Mucosa of rectum (tissue), 2 donors: Measurements from ENCODE around the gene ALDH9A1.

Experiments
- H3K27ac ChIP-seq, 2 donors: one replicate each; pipeline ENCODE4 v1.7.0; 2013; ENCODE audit warnings: inconsistent platforms in 2 of 2, low read depth in 2 of 2, low read length in 2 of 2
- H3K27me3 ChIP-seq, 2 donors: one replicate each; pipeline ENCODE4 v1.7.0; 2013; ENCODE audit warnings: low read length in 2 of 2; ENCODE audit not compliant: control insufficient read depth in 2 of 2, insufficient read depth in 2 of 2
- H3K36me3 ChIP-seq, 2 donors: one replicate each; pipeline ENCODE4 v1.7.0; 2013; ENCODE audit warnings: low read length in 2 of 2; ENCODE audit not compliant: control insufficient read depth in 2 of 2, insufficient read depth in 2 of 2
- H3K4me1 ChIP-seq, 2 donors: one replicate each; pipeline ENCODE4 v1.7.0; 2013; ENCODE audit warnings: low read length in 2 of 2, mild to moderate bottlenecking in 1 of 2; ENCODE audit not compliant: control insufficient read depth in 2 of 2, insufficient read depth in 2 of 2
- H3K4me3 ChIP-seq, 2 donors: one replicate each; pipeline ENCODE4 v1.7.0; 2013; ENCODE audit warnings: low read length in 2 of 2
- H3K9ac ChIP-seq, 2 donors: one replicate each; pipeline ENCODE4 v1.7.0; 2013; ENCODE audit warnings: low read length in 2 of 2, low read depth in 1 of 2, mild to moderate bottlenecking in 1 of 2
- H3K9me3 ChIP-seq, 2 donors: one replicate each; pipeline ENCODE4 v1.7.0; 2013; ENCODE audit warnings: low read length in 2 of 2; ENCODE audit not compliant: control insufficient read depth in 2 of 2
- donor health status: healthy.
- donor health status: Normal muscosa, but diverticular disease.

ALDH9A1 gene

DNA sequence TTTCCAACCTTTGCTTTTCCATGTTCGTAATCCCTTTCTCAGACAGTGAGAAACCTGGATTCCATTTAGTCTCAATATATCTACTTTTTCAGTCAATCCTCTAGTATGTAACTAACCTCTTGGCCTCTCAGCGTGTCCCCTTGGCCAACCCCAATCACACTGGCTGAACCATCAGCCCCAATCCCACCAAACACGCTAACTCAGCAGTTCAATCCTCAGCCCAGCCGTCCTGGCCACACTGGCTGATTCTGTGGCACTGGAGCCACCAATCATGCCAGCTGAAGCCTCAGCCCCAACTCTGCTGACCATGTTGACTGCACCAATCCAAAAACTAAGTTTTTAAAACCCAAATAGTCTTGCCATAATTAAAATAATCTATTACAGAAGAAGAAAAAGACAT, 73.9 kb downstream of the ALDH9A1 start:
- Histone ChIP-seq H3K27ac (no peak overlapping the region), H3K4me1 (peaks cover 0 to 6% of the 10 kb centered on the region in 2 donors), H3K36me3 (no peaks in the 10 kb centered on the region), H3K27me3 (no peaks in the 10 kb centered on the region), H3K9me3 (no peaks in the 10 kb centered on the region), H3K4me3 (no peak overlapping the region), H3K9ac (no peak overlapping the region)

DNA sequence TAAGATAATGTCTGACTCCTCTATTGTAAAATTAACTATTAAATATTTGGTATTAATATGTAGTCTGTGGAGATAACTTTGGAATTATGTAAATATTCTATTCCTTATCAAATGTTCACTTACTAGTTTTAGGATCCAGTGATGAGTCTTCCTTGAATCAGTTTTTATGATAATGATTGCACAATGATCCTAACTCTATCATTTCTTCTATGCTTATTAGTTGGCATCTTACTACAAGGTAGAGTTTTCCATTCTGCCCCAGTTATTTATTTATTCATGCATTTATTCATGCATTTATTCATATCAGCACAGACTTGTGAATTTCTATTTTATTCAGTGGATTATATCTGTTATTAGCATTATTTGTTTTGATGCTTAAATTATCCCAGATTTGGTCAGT, 74.7 kb downstream of the ALDH9A1 start:
- Histone ChIP-seq H3K9me3 (no peaks in the 10 kb centered on the region), H3K9ac (no peak overlapping the region), H3K36me3 (no peaks in the 10 kb centered on the region), H3K27ac (no peak overlapping the region), H3K27me3 (no peaks in the 10 kb centered on the region), H3K4me3 (no peak overlapping the region), H3K4me1 (peaks cover 0 to 6% of the 10 kb centered on the region in 2 donors)

DNA sequence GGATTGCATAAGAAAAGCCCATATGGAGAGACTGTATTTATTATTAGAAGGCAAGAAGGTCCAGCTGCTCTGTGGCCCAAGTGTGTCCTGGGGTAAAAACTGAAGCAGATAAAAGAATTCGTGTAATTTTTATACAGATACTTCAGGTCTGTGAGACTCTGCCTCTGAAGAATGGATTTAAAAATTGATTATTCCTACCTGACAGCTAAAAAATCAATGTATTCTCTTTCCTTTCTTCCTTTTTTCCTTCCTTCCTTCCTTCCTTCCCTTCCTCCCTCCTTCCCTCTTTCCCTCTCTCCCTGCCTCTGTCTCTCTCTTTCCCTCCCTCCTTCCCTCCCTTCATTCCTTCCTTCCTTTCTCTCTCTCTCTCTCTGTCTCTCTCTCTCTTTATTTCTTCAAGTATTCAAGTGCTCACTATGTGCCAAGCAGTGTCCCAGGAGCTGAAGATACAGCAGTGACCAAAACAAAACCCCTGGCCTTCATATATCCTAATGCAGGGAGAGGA, 78.7 kb downstream of the ALDH9A1 start:
- H3K4me3 ChIP-seq = no peak overlapping the region
- no peaks in the 10 kb centered on the region for H3K27me3 ChIP-seq
- no peak overlapping the region for H3K27ac ChIP-seq
- no peaks in the 10 kb centered on the region for H3K9me3 ChIP-seq
- H3K9ac ChIP-seq = no peak overlapping the region
- no peaks in the 10 kb centered on the region for H3K36me3 ChIP-seq
- no peaks in the 10 kb centered on the region for H3K4me1 ChIP-seq

DNA sequence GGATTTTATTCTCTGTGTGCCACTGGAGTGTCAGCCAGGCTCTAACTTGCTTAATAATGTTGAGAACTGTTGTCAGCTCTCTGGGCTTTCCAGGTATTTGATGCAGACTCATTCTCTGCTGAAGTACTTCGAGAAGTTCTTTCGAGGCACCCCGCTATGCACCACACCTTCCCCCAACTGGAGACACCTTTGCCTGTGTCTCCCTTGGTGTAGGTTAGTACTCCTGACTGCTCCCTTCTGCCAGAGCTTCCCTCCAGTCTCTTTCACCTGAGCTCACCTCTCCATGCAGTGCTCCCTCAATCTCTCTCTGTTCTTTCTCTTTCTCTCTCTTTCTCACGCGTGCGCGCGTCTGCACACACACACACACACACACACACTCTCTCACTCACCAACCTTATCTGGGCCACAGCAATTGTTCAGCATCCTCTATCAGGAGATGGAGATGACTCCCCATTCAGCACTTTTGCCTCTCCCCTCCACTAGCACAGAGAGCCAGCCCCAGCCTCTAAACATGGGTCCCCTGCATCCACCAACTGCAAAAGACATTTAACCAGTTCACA, 81.3 kb downstream of the ALDH9A1 start:
- Histone ChIP-seq H3K4me1 (no peaks in the 10 kb centered on the region), H3K9me3 (no peaks in the 10 kb centered on the region), H3K4me3 (no peak overlapping the region), H3K27ac (no peak overlapping the region), H3K36me3 (no peaks in the 10 kb centered on the region), H3K27me3 (no peaks in the 10 kb centered on the region), H3K9ac (no peak overlapping the region)

DNA sequence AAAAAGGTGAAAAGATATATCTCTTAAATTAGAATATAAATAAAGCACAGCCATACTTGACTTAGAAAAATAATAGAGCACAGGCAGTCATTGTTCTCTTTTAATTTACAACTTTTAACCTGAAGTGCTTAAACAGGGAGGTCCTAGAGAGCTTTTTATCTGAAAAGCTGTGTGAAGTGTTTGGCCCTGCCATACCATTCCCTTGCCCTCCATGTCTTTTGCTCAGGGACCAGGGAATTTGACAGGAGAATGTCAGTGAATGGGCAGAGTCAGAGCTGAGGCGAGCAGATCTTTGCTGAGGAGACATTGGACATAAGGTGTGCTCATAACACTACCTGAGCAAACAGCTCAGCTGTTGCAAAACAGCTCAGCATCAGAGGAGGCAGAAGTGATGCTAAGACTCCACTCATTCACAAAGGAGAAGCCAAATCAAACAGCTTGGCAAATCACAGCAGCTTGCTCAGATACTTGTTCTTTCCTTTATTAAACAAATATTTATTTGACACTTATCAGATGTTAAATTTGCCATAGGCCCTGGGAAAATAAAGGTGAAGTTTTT, 82.2 kb downstream of the ALDH9A1 start:
- Histone ChIP-seq H3K27ac (no peak overlapping the region), H3K36me3 (no peaks in the 10 kb centered on the region), H3K9ac (no peak overlapping the region), H3K4me3 (no peak overlapping the region), H3K4me1 (no peaks in the 10 kb centered on the region), H3K9me3 (no peaks in the 10 kb centered on the region), H3K27me3 (no peaks in the 10 kb centered on the region)
